C4-2B (cell line): ENCODE measurements around the gene C16orf74.

Experiments used
- ZFX ChIP-seq: fragments of 450-650 bp; IDR thresholded peaks from 2 replicates; pipeline ENCODE4 v1.6.1; 2017
- TF ChIP-seq, protein P1 (sequence below): fragments of 450-650 bp; conservative IDR thresholded peaks from 2 replicates; pipeline ENCODE4 v1.5.1; 2017; ENCODE audit warnings: mild to moderate bottlenecking

DNA sequence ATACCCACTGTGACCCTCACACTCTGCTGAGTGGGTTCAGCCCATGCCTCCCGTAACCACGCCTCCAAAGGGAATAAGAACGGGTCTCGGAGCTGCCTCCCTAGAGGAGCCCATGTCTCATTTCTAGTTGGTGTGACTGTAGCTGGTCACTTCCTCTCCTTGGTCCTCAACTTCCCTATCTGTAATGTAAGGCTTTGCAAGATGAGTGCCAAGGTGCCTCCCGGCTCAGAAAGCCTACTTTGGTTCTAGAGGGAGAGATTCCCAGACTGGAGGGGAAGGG lies 20.8 kb downstream of the C16orf74 start:
- TF ChIP-seq, protein P1, sequence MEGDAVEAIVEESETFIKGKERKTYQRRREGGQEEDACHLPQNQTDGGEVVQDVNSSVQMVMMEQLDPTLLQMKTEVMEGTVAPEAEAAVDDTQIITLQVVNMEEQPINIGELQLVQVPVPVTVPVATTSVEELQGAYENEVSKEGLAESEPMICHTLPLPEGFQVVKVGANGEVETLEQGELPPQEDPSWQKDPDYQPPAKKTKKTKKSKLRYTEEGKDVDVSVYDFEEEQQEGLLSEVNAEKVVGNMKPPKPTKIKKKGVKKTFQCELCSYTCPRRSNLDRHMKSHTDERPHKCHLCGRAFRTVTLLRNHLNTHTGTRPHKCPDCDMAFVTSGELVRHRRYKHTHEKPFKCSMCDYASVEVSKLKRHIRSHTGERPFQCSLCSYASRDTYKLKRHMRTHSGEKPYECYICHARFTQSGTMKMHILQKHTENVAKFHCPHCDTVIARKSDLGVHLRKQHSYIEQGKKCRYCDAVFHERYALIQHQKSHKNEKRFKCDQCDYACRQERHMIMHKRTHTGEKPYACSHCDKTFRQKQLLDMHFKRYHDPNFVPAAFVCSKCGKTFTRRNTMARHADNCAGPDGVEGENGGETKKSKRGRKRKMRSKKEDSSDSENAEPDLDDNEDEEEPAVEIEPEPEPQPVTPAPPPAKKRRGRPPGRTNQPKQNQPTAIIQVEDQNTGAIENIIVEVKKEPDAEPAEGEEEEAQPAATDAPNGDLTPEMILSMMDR: no peak
- TF ChIP-seq ZFX: no peak
